Thoracic aorta (tissue), 2 donors: ENCODE measurements around the gene DHFR. TPM values are rescaled to one million over a fixed set of nuclear protein-coding genes. Genes with fewer than 3 reads are reported as not detected.

ENCODE experiments used
- ATAC-seq: fragments of 150-250 bp; one replicate; pipeline ENCODE4 v1.8.0; 2017; ENCODE audit warnings: low read depth; ENCODE audit not compliant: insufficient number of reproducible peaks, low FRiP score
- DNase-seq: peaks from one replicate; pipeline ENCODE4 v3.0.0-alpha.2; 2020; ENCODE audit warnings: low spot score
- H3K27ac ChIP-seq, 2 donors: fragments of 200-600 bp; sonication (generic); 1 replicate in 1 of 2; 2 replicates in 1 of 2; pipeline ENCODE4 v1.5.1; 2016; ENCODE audit warnings: mild to moderate bottlenecking in 2 of 2, moderate library complexity in 2 of 2
- H3K27me3 ChIP-seq: fragments of 200-600 bp; sonication (generic); replicated peaks from 2 replicates; pipeline ENCODE4 v1.6.0; 2016; ENCODE audit warnings: mild to moderate bottlenecking; ENCODE audit not compliant: insufficient read depth
- H3K36me3 ChIP-seq: fragments of 200-600 bp; sonication (generic); one replicate; pipeline ENCODE4 v1.5.1; 2016
- H3K4me1 ChIP-seq, 2 donors: fragments of 200-600 bp; sonication (generic); 1 replicate in 1 of 2; 2 replicates in 1 of 2; pipeline versions ENCODE4 v1.5.1 to v1.6.0; 2016; ENCODE audit warnings: low read depth in 2 of 2, mild to moderate bottlenecking in 1 of 2; ENCODE audit not compliant: control insufficient read depth in 1 of 2
- H3K4me3 ChIP-seq: fragments of 200-600 bp; sonication (generic); 2 replicates; pipeline ENCODE4 v1.5.1; 2016; ENCODE audit warnings: mild to moderate bottlenecking
- H3K9me3 ChIP-seq: fragments of 200-600 bp; sonication (generic); 2 replicates; pipeline ENCODE4 v1.5.1; 2016
- CTCF ChIP-seq: fragments of 200-600 bp; sonication (generic); IDR thresholded peaks from one replicate; pipeline ENCODE4 v1.5.1; 2019; ENCODE audit warnings: antibody characterized with exemption
- total RNA-seq, 2 donors: library from RNA; depleted of rRNA; stranded (reverse); fragments of >200 nt; gene quantifications; one replicate each; pipeline versions ENCODE4 v1.1.0 to v1.2.3, GENCODE V29; 2016

DHFR gene
- total RNA-seq, 2 donors from 2014 or later: 9.9 to 11.9 TPM

DNA sequence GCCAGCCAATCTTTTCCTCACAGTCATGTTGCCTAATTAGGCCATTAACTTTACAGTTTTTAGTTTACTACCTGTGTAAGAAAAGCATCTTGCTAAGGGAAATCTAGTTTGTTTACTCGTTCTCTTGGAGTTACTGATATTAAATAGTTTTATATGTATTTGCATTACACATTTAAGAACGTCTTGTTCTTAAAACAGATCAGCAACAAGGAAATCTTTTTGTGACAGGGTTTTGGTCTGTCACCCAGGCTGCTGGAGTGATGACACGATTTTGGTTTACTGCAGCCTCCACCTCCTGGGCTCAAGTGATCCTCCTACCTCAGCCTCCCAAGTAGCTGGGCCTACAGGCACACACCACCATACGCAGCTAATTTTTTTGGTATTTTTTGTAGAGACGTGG is 29.6 kb downstream of the DHFR start:
- TF ChIP-seq CTCF: no peak
- Histone ChIP-seq H3K9me3 (no peaks in the 10 kb centered on the region), H3K27me3 (no peaks in the 10 kb centered on the region), H3K4me3 (no peak overlapping the region), H3K27ac (peak overlapping the region in 1 of 2 donors; percentile 25), H3K4me1 (no peaks in the 10 kb centered on the region), H3K36me3 (no peaks in the 10 kb centered on the region)
- DNase-seq (no peak), ATAC-seq (no peak)

- Histone ChIP-seq H3K36me3 (no peaks in the 10 kb centered on the region), H3K27me3 (no peaks in the 10 kb centered on the region), H3K4me1 (no peaks in the 10 kb centered on the region), H3K27ac (no peak overlapping the region), H3K4me3 (no peak overlapping the region), H3K9me3 (no peaks in the 10 kb centered on the region)
- no peak for TF ChIP-seq CTCF
- DNase-seq (no peak), ATAC-seq (no peak)
Measured at GRCh38 chr5:80623999-80624398, 30.8 kb downstream of the DHFR start.

- no peak for TF ChIP-seq CTCF
- no peaks in the 10 kb centered on the region for H3K27me3 ChIP-seq
- no peak overlapping the region for H3K27ac ChIP-seq
- H3K9me3 ChIP-seq: no peaks in the 10 kb centered on the region
- DNase-seq: no peak
- H3K4me1 ChIP-seq: no peaks in the 10 kb centered on the region
- H3K36me3 ChIP-seq: no peaks in the 10 kb centered on the region
- H3K4me3 ChIP-seq: no peak overlapping the region
- ATAC-seq: no peak
Measured at GRCh38 chr5:80622756-80623155, 32.0 kb downstream of the DHFR start.

DNA sequence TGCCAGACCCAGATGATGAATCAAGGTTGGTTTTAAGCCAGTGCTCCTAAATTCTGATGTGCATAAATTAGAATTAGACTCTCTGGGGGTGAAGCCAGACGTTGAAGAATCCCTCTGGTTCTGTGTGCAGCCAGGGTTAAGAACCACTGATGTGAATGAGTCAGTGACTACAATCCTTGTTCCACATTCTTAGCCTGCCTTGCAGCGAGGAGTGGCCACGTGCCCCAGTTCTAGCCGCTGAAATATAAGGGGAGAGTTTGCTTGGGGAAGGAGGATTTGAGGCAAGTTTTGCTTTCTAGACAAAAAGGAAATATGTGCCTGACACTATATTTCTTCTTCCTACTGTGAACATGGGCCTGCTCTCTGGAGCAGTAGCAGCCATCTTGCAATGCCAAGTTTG is 34.6 kb downstream of the DHFR start:
- no peaks in the 10 kb centered on the region for H3K4me1 ChIP-seq
- DNase-seq: no peak
- no peaks in the 10 kb centered on the region for H3K27me3 ChIP-seq
- H3K27ac ChIP-seq: no peak overlapping the region
- no peaks in the 10 kb centered on the region for H3K9me3 ChIP-seq
- ATAC-seq: no peak
- TF ChIP-seq CTCF: no peak
- no peak overlapping the region for H3K4me3 ChIP-seq
- H3K36me3 ChIP-seq: no peaks in the 10 kb centered on the region

GRCh38 chr5:80619086-80619485 is 35.7 kb downstream of the DHFR start:
- H3K27me3 ChIP-seq: no peaks in the 10 kb centered on the region
- no peak for ATAC-seq
- no peaks in the 10 kb centered on the region for H3K9me3 ChIP-seq
- no peaks in the 10 kb centered on the region for H3K4me1 ChIP-seq
- H3K4me3 ChIP-seq: no peak overlapping the region
- H3K36me3 ChIP-seq: no peaks in the 10 kb centered on the region
- DNase-seq: no peak
- H3K27ac ChIP-seq: no peak overlapping the region
- no peak for TF ChIP-seq CTCF
